Measurements from ENCODE around the gene LCTL. TPM values are rescaled to one million over a fixed set of nuclear protein-coding genes. Genes with fewer than 3 reads are reported as not detected.

Gene LCTL
- total RNA-seq, 4 donors from 2014 or later, result not detected

DNA sequence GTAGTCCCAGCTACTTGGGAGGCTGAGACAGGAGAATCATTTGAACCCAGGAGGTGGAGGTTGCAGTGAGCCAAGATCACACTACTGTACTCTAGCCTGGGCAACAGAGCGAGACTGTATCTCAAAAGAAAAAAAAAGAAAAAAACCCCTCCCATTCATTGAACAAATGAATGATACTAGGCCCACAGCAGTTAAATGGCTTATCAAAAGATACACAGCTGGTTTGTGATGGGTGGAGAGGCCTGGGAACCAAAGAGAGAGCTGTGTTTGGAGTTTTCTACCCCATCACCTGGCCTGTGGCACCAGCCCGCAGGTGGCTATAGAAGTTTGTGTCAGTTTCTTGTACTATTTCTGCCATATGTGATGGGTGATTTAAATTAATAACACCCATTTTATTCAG is 43.1 kb upstream of the LCTL start:
- TF ChIP-seq, protein P1, sequence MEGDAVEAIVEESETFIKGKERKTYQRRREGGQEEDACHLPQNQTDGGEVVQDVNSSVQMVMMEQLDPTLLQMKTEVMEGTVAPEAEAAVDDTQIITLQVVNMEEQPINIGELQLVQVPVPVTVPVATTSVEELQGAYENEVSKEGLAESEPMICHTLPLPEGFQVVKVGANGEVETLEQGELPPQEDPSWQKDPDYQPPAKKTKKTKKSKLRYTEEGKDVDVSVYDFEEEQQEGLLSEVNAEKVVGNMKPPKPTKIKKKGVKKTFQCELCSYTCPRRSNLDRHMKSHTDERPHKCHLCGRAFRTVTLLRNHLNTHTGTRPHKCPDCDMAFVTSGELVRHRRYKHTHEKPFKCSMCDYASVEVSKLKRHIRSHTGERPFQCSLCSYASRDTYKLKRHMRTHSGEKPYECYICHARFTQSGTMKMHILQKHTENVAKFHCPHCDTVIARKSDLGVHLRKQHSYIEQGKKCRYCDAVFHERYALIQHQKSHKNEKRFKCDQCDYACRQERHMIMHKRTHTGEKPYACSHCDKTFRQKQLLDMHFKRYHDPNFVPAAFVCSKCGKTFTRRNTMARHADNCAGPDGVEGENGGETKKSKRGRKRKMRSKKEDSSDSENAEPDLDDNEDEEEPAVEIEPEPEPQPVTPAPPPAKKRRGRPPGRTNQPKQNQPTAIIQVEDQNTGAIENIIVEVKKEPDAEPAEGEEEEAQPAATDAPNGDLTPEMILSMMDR (IDR thresholded peaks at IDR 0.05), result no peak
- ATAC-seq (ENCODE audit: low FRiP score) (no peak), DNase-seq (ENCODE audit: low spot score) (no peak)

DNA sequence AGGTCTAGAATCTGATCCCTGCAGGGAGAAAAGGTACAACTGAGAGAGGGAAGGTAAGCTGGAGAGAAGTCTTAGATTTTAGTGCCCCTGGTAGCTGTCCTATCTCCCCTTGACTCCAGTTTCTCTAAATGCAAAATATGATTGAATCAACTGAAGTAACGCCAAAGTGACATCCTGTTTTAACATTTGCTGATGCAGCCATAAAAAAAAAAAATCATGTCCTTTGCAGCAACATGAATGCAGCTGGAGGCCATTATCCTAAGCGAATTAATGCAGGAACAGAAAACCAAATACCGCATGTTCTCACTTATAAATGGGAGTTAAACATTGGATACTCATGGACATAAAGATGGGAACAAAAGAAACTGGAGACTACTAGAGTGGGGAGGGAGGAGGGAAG is 42.4 kb upstream of the LCTL start:
- TF ChIP-seq, protein P1 (IDR thresholded peaks at IDR 0.05), result no peak
- DNase-seq (ENCODE audit: low spot score) (no peak), ATAC-seq (ENCODE audit: low FRiP score) (no peak)

DNA sequence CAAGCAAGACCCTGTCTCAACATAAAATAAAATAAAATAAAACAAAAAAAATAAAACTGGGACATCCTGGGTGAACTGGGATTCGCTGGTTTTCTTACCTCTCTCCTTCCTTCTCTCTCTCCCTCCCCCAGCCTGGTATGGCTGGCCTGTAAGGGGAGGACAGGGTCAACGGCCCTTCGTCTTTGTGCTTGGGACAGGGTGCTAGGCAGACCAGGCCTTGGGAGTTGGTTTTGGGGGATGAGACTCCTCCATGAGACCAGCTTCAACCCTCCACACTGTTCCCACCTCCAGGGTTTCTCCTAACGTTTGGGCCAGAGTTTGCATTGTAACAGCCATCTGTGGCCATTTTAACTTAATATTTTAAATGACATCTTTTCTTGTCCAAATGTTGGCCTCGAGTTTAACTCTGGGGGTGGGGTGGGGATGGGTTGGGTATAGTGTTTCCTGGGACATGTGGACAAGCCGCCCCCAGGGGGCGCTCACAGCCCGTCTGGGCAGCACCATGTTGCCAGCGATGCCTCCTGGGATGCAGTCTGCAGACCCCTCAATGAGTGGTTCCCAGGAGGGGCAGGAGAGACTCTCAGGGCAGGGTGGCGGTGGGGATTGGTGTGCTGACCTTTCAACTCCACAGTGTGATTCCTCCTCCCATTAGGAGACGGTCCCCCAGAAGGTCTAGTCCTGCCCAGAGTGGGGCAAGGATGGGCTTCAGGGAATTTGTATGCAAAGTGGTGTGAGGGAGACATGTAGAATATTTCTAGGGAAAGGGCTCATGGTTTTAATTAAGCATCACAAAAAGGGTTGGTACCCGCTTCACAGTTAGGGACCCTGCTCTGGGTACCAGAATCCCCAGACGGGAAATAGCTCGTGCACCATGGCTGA is 37.7 kb upstream of the LCTL start:
- DNase-seq (ENCODE audit: low spot score) (no peak), ATAC-seq (ENCODE audit: low FRiP score) (no peak)
- TF ChIP-seq, protein P1 (IDR thresholded peaks at IDR 0.05), result peak in 1 of 3 donors; percentile 74

DNA sequence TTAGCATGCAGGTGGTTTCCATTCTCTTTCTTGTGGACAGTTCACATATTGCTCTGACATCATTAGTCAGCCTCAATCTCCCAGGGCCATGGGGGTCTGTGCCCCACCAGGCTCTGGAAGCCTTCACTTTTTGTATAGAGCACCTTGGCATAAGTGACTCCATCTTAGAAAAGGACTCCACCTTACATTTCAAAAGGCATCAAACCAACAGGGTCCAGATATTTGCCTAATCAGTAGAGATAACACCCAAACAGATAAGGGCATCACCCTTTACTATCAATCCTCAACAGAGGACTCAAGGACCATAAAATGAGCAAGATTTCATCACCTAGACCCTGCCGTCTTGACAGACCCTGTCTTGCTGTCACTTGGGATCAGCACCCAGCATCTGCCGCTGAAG is 35.7 kb upstream of the LCTL start:
- TF ChIP-seq, protein P1 (IDR thresholded peaks at IDR 0.05), result no peak
- no peak for ATAC-seq (ENCODE audit: low FRiP score)
- no peak for DNase-seq (ENCODE audit: low spot score)

DNA sequence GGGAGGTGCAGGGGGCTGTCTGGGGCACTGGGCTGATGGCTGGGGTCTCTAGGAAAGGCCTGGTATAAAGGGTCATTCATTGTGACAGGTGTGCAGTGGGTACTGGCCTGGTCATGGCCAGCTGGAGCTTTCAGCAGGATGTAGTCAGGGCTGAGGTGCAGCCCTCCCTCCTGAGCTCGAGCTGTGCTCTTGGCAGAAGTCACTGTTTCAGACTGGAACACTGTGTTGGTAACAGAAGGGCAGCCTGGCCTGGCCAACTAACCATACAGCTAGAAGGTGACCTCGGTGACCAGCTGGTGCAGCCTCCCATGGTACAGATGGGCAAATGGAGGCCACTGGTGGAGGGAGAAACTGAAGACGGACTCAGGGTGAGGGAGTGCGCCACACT is 34.4 kb upstream of the LCTL start:
- no peak for DNase-seq (ENCODE audit: low spot score)
- no peak for ATAC-seq (ENCODE audit: low FRiP score)
- TF ChIP-seq, protein P1 (IDR thresholded peaks at IDR 0.05), result no peak

DNA sequence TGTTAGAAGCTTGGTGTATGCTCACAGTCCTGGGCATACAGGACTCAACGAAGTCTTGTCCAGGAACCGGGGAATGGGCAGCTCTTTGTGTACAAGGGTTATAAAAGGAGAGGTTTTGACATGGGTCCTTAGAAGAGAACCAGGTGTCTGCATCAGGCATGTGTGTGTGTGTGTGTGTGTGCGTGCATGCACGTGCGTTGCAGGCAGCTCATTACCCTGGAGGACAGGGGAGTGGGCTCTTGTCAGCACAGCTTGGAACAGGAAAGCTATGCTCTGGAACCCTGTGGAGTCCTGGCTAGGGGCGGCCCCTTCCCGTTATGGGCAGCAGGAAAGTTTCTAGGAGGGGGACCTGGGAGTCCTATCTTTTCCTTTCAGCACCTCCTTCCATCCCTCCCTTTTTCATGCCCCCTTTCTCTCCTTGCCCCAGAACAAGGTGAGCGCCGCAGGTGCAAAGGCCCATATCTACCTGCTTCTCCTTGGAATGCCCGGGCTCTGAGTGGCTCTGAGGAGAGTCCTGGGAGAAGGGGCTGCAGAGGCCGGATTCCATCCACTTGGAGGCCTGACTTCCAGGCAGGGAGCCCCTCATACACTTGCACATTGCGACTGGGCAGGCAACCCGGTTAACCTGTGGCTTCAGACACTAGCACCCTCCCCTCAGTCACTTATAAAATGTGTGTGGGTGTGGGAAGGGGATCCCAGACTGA is 33.9 kb upstream of the LCTL start:
- ATAC-seq (ENCODE audit: low FRiP score) (no peak), DNase-seq (ENCODE audit: low spot score) (no peak)
- TF ChIP-seq, protein P1 (IDR thresholded peaks at IDR 0.05), result no peak
